Upper lobe of right lung (tissue), 1 donor: ENCODE measurements around the gene OSBPL6. TPM values are rescaled to one million over a fixed set of nuclear protein-coding genes. Genes with fewer than 3 reads are reported as not detected.

Source experiments
- ATAC-seq: fragments of 200-7000 bp; cut with Tn5 transposase; one replicate; pipeline ENCODE4 v1.9.1; 2020; ENCODE audit warnings: mild to moderate bottlenecking, moderate library complexity
- DNase-seq: peaks from one replicate; pipeline ENCODE4 v3.0.0-alpha.2; 2020
- H3K27ac ChIP-seq: fragments of 200-600 bp; one replicate; pipeline ENCODE4 v1.8.0; 2022
- H3K27me3 ChIP-seq: fragments of 200-600 bp; one replicate; pipeline ENCODE4 v1.8.0; 2022; ENCODE audit warnings: mild to moderate bottlenecking
- H3K36me3 ChIP-seq: fragments of 200-600 bp; one replicate; pipeline ENCODE4 v1.8.0; 2022
- H3K4me1 ChIP-seq: fragments of 200-600 bp; one replicate; pipeline ENCODE4 v1.8.0; 2022
- H3K4me3 ChIP-seq: fragments of 200-600 bp; one replicate; pipeline ENCODE4 v1.8.0; 2022; ENCODE audit warnings: mild to moderate bottlenecking
- H3K9me3 ChIP-seq: fragments of 200-600 bp; one replicate; pipeline ENCODE4 v1.8.0; 2022
- CTCF ChIP-seq: fragments of 200-600 bp; IDR thresholded peaks from one replicate; pipeline ENCODE4 v1.8.0; 2022; ENCODE audit warnings: antibody characterized with exemption
- intact Hi-C: fragments of 100-400 bp; cut with DNase I; formaldehyde crosslinking; loops from one replicate; pipeline ENCODE4 v1.11.0; 2022
- total RNA-seq: library from RNA; stranded (reverse); fragmentation: NEBNext Ultra II Directional; extraction: Animal tissue kit (Norgen Biotek cat#: 25700); gene quantifications from one replicate; pipeline ENCODE4 v1.2.1, GENCODE V29; 2021
- donor health status: DM: no; HTN: yes; CAD: no; lungs with severe emphysema.

The OSBPL6 gene
- total RNA-seq, 1 donor from 2014 or later: 2.6 TPM

- peak; percentile 41 for ATAC-seq
- H3K4me1 ChIP-seq: no peaks in the 10 kb centered on the region
- no peaks in the 10 kb centered on the region for H3K27me3 ChIP-seq
- no peak for TF ChIP-seq CTCF
- no peak overlapping the region for H3K4me3 ChIP-seq
- no peak for DNase-seq
- intact Hi-C loops: no loop called here
- H3K36me3 ChIP-seq: no peaks in the 10 kb centered on the region
- no peaks in the 10 kb centered on the region for H3K9me3 ChIP-seq
- H3K27ac ChIP-seq: no peak overlapping the region
Measured at GRCh38 chr2:178327516-178327915, 133.2 kb downstream of the OSBPL6 start.

GRCh38 chr2:178328037-178328436, 133.7 kb downstream of the OSBPL6 start:
- no peak for DNase-seq
- Histone ChIP-seq H3K27me3 (no peaks in the 10 kb centered on the region), H3K36me3 (no peaks in the 10 kb centered on the region), H3K27ac (no peak overlapping the region), H3K4me1 (no peaks in the 10 kb centered on the region), H3K4me3 (no peak overlapping the region), H3K9me3 (no peaks in the 10 kb centered on the region)
- no peak for TF ChIP-seq CTCF
- no peak for ATAC-seq
- intact Hi-C loops: no loop called here

GRCh38 chr2:178330175-178331017, 136.1 kb downstream of the OSBPL6 start:
- no peaks in the 10 kb centered on the region for H3K9me3 ChIP-seq
- peak overlapping the region; percentile 39 for H3K27ac ChIP-seq
- intact Hi-C loops: no loop called here
- peak; percentile 61 for ATAC-seq
- TF ChIP-seq CTCF: no peak
- no peaks in the 10 kb centered on the region for H3K4me1 ChIP-seq
- H3K27me3 ChIP-seq: no peaks in the 10 kb centered on the region
- no peak for DNase-seq
- H3K36me3 ChIP-seq: no peaks in the 10 kb centered on the region
- H3K4me3 ChIP-seq: no peak overlapping the region

- DNase-seq (no peak), ATAC-seq (peak; percentile 90)
- Histone ChIP-seq H3K9me3 (no peaks in the 10 kb centered on the region), H3K4me3 (no peak overlapping the region), H3K27ac (peak overlapping the region; percentile 40), H3K4me1 (no peaks in the 10 kb centered on the region), H3K36me3 (no peaks in the 10 kb centered on the region), H3K27me3 (no peaks in the 10 kb centered on the region)
- no peak for TF ChIP-seq CTCF
- intact Hi-C loops: no loop called here
Measured at GRCh38 chr2:178331474-178332432, 137.4 kb downstream of the OSBPL6 start.

- H3K36me3 ChIP-seq: no peaks in the 10 kb centered on the region
- H3K4me3 ChIP-seq: no peak overlapping the region
- DNase-seq: no peak
- ATAC-seq: no peak
- H3K27ac ChIP-seq: no peak overlapping the region
- TF ChIP-seq CTCF: no peak
- no peaks in the 10 kb centered on the region for H3K4me1 ChIP-seq
- no peaks in the 10 kb centered on the region for H3K27me3 ChIP-seq
- no peaks in the 10 kb centered on the region for H3K9me3 ChIP-seq
- intact Hi-C loops: no loop called here
Measured at GRCh38 chr2:178333851-178334250, 139.5 kb downstream of the OSBPL6 start.
